Left kidney (tissue), 2 donors: Measurements from ENCODE around the gene AGRP. TPM values are rescaled to one million over a fixed set of nuclear protein-coding genes. Genes with fewer than 3 reads are reported as not detected.

Experiments
- DNase-seq: peaks from one replicate; pipeline ENCODE4 v3.0.0-alpha.2; 2013
- polyA plus RNA-seq: library from polyadenylated mRNA; unstranded; fragments of 120-200 nt; gene quantifications from one replicate; pipeline ENCODE4 v1.2.1, GENCODE V29; 2013; ENCODE audit not compliant: insufficient read length

The AGRP gene
- polyA plus RNA-seq, 1 donor, result 0.18 TPM

DNA sequence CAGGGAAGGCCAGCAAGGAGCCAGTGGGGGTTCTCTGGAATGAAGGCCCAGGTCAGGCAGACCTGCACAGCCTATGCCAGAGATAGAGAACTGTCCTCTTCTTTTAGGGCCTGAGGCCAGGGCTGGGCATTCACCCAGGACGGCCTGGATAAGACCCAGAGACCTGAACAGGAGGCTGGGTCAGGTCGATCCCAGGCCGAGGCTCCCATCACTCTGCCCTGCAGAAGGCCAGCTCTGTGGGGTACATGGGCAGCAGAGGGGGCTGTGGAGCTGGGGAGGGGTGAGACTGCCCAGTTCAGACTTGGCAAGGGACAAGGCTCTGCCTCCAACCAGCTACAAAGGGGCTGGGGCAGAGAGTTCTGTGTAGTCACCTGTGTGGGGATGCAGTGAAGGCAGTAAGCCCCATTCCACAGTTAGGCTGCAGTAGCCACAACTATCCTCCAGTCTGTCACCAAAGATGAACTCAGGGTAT lies 37.9 kb downstream of the AGRP start:
- no peak for DNase-seq

DNA sequence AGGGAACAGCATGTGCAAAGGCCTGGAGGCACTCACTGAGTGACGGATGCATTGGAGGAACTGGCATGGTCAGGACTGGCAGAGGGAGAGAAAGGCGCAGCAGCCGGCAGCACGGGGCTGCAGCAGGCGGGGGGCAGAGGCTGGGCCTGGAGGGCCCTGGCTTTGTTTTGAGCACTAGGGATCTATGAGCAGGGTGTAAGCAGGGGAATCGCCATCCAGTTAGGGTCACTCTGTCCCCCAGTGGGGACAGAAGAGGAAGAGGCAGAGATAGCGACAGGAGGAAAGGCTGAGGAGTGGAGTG lies 38.3 kb downstream of the AGRP start:
- DNase-seq, result no peak

DNA sequence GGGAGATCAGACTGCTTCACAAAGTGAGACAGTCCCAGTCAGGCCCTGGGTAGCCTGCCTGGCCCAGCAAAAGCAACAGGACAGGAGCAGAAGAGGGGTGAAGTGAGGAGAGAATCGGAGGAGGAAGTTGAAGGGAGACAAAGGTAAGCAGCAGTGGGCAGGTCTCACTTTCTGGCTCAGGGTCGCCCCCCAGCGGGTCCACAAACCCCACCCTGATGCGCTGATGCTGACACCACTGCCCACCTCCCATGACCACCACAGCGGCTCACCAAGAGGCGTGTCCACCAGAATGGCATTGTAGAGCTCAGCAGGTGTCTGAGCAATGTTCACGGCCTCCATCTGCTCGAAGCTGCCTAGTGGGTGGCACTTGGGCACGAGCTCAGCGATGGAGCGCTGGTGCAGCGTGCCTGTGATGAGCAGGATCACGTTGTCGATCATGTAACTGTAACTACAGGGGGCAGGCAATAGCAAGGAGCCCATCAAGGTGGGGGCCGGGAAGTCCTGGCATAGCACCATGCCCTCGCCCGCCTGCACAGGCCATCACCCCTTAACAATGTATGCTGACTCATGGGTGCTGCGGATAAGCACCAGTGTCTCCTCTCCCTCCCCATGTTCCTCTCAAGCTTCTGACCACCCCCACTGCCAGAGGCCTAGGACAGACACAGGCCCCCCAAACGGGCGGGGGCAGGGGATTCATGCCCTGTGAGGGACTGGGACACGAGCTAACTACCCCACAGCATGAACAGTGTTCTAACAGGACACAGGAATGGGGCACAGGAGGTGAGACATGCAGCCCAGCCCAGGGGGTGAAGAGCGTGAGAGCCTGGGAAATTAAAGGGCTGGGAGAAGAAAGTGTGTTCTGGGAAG lies 38.9 kb downstream of the AGRP start:
- no peak for DNase-seq

DNA sequence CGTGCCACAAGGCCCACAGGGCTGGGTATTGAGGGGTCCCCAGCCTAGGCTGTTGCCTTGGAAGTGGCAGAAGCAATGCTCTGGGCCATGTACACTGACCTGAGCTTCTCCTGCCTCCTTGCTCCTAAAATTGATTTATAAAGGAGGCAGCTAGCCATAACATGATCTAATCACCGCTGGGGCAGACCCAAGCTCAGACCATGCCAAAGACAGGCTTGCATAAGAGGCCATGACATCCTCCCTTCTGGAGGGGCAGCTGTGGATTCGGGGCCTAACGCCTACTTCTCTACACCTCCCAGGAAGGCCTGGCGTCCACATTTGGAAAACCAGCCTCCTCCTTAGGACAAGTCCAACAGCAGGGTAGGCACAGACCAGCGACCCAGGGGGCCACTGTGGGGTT lies 40.1 kb downstream of the AGRP start:
- no peak for DNase-seq

DNA sequence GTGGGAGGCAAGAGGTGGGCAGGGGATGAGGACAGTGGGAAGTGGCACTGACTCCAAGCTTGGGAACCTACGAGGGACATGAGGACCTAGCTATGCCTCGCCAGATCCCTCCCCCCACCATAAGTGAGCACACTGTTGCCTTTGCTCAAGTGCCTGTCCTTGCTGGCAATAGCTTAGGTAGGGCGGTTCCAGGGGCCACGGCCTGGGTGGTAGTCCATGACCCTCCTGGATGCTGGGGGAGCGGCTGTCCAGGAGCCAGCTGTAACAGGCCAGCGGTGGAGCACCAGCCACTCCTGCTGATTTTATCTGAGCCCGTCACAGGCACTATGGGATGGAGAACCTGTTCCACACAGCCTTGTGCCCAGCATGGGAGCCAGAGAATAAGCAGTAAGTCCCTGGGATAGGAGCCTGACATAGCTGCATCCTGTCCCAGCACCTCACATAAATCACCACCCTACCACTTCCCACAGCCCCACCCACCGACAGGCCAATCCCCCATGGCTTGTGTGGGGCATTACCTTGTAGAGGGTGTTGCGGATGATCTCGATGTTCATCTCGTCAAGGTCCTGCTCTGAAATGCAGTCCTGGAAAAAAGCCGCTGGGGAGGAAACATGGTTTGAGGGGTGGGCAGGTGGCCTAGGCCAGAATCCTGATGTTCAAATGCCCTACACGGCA lies 40.6 kb downstream of the AGRP start:
- no peak for DNase-seq

DNA sequence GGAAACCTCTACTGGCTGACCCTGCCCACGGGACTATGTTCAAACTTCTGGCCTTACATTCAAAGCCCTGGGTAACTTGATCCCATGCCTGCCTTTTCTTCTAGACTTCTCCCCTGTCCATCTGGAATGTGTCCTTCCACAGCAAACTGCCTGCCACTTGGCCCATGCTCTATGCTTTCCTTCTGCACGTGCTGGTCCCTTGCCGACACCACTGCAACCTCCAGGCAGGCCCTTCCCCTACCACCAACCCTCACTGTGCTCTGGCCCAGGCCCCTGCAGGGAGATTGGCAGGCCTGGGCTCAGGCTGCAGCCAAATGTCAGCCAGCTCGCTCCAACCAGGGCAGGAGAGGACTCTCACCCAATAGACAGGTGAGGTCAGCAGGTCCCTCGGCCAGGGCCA lies 41.4 kb downstream of the AGRP start:
- DNase-seq, result no peak

DNA sequence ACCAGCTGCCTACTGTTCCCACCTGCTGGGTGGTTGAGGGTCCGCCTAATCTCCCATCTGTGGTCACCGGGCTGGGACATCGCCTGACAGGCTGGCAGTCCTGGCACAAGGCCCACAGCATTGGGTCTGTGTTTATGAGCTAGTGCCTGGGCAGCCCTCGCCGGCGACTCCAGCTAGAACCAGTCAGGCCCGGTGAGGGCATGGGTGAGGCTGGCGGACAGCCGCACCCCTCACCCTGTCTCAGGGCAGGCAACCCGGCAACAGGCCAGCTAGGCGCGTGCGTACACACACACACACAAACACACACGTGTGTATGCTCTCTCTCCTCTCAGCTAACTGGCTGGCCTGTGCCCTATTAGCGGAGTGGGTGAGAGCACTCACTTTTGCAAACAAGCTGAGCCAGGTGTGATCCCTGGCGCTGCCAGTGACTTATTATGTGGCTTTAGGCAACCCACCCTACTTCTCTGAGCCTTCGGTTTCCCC lies 42.0 kb downstream of the AGRP start:
- no peak for DNase-seq

DNA sequence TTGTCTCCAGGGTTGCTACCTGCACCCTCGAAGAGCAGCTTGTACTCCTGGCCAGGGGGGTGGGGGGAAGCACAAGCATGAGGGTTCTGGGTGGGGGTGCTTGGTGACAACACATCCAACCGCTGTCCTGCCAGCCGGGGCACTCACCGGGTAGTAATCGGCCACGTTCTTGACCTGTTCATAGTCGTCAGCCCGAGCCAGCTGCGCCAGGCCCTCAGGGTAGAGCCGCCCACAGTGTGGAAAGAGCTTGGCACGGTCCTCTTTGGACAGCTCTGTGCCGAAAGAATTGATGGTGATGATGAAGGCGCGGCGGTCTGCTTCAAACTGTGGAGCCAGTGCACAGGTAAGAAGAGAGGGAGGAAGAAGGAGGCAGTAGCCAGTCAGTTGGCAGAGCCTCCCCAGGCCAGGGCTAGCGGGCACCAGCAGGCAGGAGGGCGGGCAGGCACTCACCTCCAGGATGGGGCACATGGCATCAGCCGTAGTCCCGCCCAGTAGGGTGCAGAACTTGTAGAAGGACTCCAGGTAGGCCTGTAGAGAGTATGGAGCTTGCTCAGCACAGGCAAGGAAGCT lies 44.4 kb downstream of the AGRP start:
- DNase-seq, result no peak

DNA sequence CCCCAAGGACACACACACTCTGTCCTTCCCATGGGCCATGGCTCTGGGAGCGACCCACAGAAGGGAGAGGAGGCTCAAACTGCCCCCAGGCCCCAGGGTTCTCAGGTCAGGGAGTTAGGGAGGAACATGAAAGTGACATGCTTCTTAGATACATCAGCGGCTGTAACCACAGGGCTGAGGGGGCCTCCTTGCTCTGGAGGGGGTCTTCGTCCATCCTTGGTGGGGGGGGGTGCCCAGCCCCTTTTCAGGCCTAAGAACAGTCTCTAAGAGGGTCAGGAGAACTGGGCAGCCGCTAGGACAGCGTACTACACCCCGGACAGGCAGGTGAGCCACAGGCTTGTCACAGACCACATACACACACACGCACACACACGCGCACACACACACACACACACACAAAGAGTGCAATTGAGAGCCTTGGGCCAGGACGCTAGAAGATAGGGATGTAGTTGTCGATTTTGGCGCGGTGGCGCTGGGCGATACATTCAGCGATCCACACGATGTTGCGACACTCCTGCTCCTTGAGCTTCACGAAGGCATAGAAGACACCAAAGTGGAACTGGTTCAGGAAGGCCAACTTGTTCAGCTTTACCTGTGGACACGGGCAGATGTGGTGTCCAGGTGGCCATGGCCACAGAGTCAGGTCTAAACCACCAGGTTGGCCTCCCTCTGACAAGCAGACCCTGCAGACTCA lies 45.1 kb downstream of the AGRP start:
- DNase-seq, result no peak

DNA sequence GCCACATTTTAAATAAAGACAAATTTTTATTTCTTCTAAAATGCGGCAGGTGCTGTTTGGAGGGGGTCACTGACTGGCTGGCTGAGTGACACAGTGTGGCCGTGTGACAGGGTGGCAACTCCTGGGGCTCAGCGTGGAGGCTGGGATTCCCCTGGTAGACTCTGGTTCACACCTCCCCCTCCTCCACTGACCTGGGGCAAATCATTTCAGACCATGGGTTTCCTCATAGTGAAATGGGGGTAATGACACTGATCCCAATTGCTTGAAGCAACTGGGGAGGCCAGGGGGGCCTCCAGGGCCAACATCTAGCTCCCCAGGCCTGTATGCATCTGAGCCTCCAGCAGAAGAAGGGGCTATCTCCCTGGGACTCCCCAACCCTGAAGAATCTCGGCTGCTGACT lies 45.8 kb downstream of the AGRP start:
- DNase-seq, result no peak

DNA sequence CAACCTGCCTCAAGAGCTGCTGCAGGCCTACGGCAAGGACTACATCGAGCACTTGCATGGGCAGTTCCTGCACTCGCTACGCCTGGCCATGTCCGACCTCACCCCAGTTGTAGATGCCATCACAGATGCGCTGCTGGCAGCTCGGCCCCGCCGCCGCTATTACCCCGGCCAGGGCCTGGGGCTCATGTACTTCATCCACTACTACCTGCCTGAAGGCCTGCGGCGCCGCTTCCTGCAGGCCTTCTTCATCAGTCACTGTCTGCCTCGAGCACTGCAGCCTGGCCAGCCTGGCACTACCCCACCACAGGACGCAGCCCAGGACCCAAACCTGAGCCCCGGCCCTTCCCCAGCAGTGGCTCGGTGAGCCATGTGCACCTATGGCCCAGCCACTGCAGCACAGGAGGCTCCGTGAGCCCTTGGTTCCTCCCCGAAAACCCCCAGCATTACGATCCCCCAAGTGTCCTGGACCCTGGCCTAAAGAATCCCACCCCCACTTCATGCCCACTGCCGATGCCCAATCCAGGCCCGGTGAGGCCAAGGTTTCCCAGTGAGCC lies 46.6 kb downstream of the AGRP start:
- no peak for DNase-seq

DNA sequence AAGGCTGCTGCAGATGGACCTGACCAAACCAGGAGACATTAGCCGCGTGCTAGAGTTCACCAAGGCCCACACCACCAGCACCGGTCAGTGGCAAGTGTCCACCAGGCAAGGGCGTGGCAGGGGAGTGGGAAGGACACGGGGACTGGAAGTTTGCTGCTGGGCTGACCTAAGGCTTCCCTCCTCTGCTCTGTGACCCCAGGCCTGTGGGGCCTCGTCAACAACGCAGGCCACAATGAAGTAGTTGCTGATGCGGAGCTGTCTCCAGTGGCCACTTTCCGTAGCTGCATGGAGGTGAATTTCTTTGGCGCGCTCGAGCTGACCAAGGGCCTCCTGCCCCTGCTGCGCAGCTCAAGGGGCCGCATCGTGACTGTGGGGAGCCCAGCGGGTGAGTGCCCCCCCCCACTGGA lies 47.6 kb downstream of the AGRP start:
- no peak for DNase-seq

DNA sequence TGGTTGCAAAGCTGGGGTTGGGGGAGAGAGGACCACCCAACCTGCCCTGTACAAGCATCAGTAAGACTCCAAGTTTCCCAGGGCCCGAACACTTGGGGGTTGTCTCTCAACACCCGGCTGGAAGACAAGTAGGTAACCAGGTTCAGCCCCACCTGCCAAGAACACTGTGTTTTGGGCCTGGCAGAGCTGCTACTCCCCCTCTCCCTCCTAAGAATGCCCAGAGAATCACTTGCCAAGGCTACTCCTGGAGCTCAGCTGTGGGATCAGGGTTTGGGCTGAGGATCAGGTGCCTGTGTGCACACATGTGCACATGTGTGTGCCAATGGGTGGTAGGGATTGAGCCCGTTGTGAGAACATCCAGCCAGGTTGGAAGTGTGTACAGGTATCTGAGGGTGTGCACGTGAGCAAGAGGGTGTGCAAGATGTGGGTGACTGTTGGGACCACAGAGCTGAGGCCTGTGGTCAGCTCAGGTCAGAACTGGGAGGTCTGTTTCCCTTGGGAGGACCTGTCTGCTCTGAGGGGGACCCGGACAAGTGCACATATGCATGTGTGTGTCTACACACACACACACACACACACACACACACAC lies 50.1 kb downstream of the AGRP start:
- no peak for DNase-seq

Other genes starting within 250 kb of the AGRP start
- gene FHOD1, start 236.1 kb downstream of the AGRP start, polyA plus RNA-seq, result 44.5 TPM
- gene SLC9A5, start 234.6 kb downstream of the AGRP start, polyA plus RNA-seq, result 4.9 TPM
- 14.2 TPM for gene PLEKHG4, start 204.0 kb downstream of the AGRP start, polyA plus RNA-seq
- 1.6 TPM for gene KCTD19, start 156.8 kb downstream of the AGRP start, polyA plus RNA-seq
- gene LRRC36, start 156.7 kb downstream of the AGRP start, polyA plus RNA-seq, result 8.7 TPM
- gene TPPP3, start 90.0 kb downstream of the AGRP start, polyA plus RNA-seq, result 42.7 TPM
- gene ZDHHC1, start 67.1 kb downstream of the AGRP start, polyA plus RNA-seq, result 11.5 TPM
- gene HSD11B2, start 52.4 kb downstream of the AGRP start, polyA plus RNA-seq, result 40.8 TPM
- gene ATP6V0D1, start 2.4 kb downstream of the AGRP start, polyA plus RNA-seq, result 83.5 TPM
- gene RIPOR1, start 45.3 kb upstream of the AGRP start, polyA plus RNA-seq, result 112 TPM
- 88.3 TPM for gene CTCF, start 79.0 kb upstream of the AGRP start, polyA plus RNA-seq
- 1.2 TPM for gene CARMIL2, start 161.6 kb upstream of the AGRP start, polyA plus RNA-seq
- gene ACD, start 176.7 kb upstream of the AGRP start, polyA plus RNA-seq, result 23.9 TPM
- gene PARD6A, start 177.4 kb upstream of the AGRP start, polyA plus RNA-seq, result 2.2 TPM
- 25.8 TPM for gene ENKD1, start 183.2 kb upstream of the AGRP start, polyA plus RNA-seq
- gene C16orf86, start 183.3 kb upstream of the AGRP start, polyA plus RNA-seq, result 2.8 TPM
- gene GFOD2, start 235.8 kb upstream of the AGRP start, polyA plus RNA-seq, result 19.7 TPM